GM23338 (cell line): ENCODE results near the gene SLC1A3. TPM values are rescaled to one million over a fixed set of nuclear protein-coding genes. Genes with fewer than 3 reads are reported as not detected.

Experiments used
- CREB1 ChIP-seq: fragments of 250-450 bp; sonication (Bioruptor Pico); IDR thresholded peaks from 2 replicates; pipeline ENCODE4 v1.5.0; 2020; ENCODE audit warnings: low read depth, mild to moderate bottlenecking, moderate library complexity
- EZH2phosphoT487 ChIP-seq: fragments of 200-600 bp; sonication (generic); IDR thresholded peaks from one replicate; pipeline ENCODE4 v1.8.1; 2018; ENCODE audit warnings: antibody characterized with exemption; ENCODE audit not compliant: unreplicated experiment
- JUNB ChIP-seq: IDR thresholded peaks from one replicate; pipeline ENCODE4 v1.6.1; 2016; ENCODE audit warnings: antibody characterized with exemption; ENCODE audit not compliant: unreplicated experiment
- NANOG ChIP-seq: IDR thresholded peaks from 2 replicates; pipeline ENCODE4 v1.6.1; 2016; ENCODE audit warnings: antibody characterized with exemption, borderline replicate concordance
- POLR2AphosphoS5 ChIP-seq: IDR thresholded peaks from 2 replicates; pipeline ENCODE4 v1.6.1; 2016; ENCODE audit warnings: antibody characterized with exemption, low read depth
- STAT1 ChIP-seq: IDR thresholded peaks from one replicate; pipeline ENCODE4 v1.6.1; 2016; ENCODE audit warnings: antibody characterized with exemption; ENCODE audit not compliant: unreplicated experiment
- ZNF114 ChIP-seq: fragments of 250-450 bp; sonication (Bioruptor Pico); IDR thresholded peaks from 2 replicates; pipeline ENCODE4 v1.5.0; 2020; ENCODE audit warnings: mild to moderate bottlenecking, moderate library complexity
- ZNF331 ChIP-seq: fragments of 250-450 bp; sonication (Bioruptor Pico); IDR thresholded peaks from 2 replicates; pipeline ENCODE4 v1.5.0; 2020; ENCODE audit warnings: low read depth, mild to moderate bottlenecking, moderate library complexity
- polyA plus RNA-seq: library from polyadenylated mRNA; unstranded; fragments of >200 nt; fragmentation: Nextera tagmentation; extraction: Ambion mirVana; gene quantifications from 2 replicates; pipeline ENCODE4 v1.2.1, GENCODE V29; 2016
- total RNA-seq: library from RNA; depleted of rRNA; stranded (reverse); fragments of >200 nt; shearing (Covaris generic); gene quantifications from 2 replicates; pipeline ENCODE4 v1.2.3, GENCODE V29; 2014
- TF ChIP-seq, protein P1 (sequence below): fragments of 250-450 bp; sonication (Bioruptor Pico); IDR thresholded peaks from 2 replicates; pipeline ENCODE4 v1.5.0; 2020; ENCODE audit warnings: mild to moderate bottlenecking, moderate library complexity
- TF ChIP-seq, protein P2 (sequence below): IDR thresholded peaks from 2 replicates; pipeline ENCODE4 v1.6.1; 2016; ENCODE audit warnings: antibody characterized with exemption
- TF ChIP-seq, protein P3 (sequence below), 2 experiments: fragments of 200-600 bp in 1 of 2; sonication (generic) in 1 of 2; conservative IDR thresholded peaks; 2 replicates each; pipeline versions ENCODE4 v1.5.1 to v1.6.1; 2016 to 2017; ENCODE audit warnings: antibody characterized with exemption in 2 of 2, low read depth in 2 of 2, mild to moderate bottlenecking in 2 of 2, moderate library complexity in 1 of 2

The SLC1A3 gene
- total and polyA plus RNA-seq, 2 experiments from 2014 or later = 29.0 to 40.7 TPM

DNA sequence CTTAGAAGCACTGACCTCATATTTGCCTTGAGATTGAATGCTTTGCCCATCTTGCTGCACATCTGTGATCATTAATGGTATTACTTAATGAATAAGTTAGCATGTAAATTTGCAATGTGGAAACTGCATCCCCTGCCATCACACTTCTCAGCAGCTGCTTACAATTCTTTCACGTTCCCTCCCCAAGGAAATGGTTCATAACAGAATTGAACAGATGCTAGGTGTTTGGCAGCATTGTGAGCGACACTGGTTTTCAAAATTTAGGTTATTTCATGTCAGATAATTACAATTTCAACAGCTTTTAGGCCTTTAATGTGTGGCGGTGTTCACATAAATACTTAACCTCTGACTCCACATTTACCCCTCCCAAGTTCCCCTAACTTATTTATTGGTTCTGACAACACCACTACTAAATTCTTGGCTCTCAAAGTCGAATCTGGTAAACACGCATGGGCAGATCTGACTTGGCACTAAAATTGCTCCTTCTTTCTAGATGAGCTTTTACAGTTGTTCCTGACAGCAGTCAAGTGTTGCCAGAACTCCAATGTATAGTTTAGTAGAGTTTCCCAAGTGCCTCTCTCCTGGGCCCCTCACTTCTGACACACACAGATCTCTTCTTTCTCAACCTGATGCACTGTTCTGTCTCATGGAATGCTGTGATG, 46.8 kb downstream of the SLC1A3 start (continued):
- TF ChIP-seq, protein P1, sequence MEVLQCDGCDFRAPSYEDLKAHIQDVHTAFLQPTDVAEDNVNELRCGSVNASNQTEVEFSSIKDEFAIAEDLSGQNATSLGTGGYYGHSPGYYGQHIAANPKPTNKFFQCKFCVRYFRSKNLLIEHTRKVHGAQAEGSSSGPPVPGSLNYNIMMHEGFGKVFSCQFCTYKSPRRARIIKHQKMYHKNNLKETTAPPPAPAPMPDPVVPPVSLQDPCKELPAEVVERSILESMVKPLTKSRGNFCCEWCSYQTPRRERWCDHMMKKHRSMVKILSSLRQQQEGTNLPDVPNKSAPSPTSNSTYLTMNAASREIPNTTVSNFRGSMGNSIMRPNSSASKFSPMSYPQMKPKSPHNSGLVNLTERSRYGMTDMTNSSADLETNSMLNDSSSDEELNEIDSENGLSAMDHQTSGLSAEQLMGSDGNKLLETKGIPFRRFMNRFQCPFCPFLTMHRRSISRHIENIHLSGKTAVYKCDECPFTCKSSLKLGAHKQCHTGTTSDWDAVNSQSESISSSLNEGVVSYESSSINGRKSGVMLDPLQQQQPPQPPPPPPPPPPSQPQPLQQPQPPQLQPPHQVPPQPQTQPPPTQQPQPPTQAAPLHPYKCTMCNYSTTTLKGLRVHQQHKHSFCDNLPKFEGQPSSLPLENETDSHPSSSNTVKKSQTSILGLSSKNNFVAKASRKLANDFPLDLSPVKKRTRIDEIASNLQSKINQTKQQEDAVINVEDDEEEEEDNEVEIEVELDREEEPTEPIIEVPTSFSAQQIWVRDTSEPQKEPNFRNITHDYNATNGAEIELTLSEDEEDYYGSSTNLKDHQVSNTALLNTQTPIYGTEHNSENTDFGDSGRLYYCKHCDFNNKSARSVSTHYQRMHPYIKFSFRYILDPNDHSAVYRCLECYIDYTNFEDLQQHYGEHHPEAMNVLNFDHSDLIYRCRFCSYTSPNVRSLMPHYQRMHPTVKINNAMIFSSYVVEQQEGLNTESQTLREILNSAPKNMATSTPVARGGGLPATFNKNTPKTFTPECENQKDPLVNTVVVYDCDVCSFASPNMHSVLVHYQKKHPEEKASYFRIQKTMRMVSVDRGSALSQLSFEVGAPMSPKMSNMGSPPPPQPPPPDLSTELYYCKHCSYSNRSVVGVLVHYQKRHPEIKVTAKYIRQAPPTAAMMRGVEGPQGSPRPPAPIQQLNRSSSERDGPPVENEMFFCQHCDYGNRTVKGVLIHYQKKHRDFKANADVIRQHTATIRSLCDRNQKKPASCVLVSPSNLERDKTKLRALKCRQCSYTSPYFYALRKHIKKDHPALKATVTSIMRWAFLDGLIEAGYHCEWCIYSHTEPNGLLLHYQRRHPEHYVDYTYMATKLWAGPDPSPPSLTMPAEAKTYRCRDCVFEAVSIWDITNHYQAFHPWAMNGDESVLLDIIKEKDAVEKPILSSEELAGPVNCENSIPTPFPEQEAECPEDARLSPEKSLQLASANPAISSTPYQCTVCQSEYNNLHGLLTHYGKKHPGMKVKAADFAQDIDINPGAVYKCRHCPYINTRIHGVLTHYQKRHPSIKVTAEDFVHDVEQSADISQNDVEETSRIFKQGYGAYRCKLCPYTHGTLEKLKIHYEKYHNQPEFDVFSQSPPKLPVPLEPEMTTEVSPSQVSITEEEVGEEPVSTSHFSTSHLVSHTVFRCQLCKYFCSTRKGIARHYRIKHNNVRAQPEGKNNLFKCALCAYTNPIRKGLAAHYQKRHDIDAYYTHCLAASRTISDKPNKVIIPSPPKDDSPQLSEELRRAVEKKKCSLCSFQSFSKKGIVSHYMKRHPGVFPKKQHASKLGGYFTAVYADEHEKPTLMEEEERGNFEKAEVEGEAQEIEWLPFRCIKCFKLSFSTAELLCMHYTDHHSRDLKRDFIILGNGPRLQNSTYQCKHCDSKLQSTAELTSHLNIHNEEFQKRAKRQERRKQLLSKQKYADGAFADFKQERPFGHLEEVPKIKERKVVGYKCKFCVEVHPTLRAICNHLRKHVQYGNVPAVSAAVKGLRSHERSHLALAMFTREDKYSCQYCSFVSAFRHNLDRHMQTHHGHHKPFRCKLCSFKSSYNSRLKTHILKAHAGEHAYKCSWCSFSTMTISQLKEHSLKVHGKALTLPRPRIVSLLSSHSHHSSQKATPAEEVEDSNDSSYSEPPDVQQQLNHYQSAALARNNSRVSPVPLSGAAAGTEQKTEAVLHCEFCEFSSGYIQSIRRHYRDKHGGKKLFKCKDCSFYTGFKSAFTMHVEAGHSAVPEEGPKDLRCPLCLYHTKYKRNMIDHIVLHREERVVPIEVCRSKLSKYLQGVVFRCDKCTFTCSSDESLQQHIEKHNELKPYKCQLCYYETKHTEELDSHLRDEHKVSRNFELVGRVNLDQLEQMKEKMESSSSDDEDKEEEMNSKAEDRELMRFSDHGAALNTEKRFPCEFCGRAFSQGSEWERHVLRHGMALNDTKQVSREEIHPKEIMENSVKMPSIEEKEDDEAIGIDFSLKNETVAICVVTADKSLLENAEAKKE (CRISPR knock-in tag) = no peak
- no peak for TF ChIP-seq NANOG
- no peak for TF ChIP-seq CREB1 (CRISPR knock-in tag)
- TF ChIP-seq EZH2phosphoT487 = no peak
- TF ChIP-seq JUNB = no peak
- no peak for TF ChIP-seq STAT1
- TF ChIP-seq POLR2AphosphoS5 = no peak
- TF ChIP-seq ZNF331 (CRISPR knock-in tag) = no peak
- TF ChIP-seq, protein P2, sequence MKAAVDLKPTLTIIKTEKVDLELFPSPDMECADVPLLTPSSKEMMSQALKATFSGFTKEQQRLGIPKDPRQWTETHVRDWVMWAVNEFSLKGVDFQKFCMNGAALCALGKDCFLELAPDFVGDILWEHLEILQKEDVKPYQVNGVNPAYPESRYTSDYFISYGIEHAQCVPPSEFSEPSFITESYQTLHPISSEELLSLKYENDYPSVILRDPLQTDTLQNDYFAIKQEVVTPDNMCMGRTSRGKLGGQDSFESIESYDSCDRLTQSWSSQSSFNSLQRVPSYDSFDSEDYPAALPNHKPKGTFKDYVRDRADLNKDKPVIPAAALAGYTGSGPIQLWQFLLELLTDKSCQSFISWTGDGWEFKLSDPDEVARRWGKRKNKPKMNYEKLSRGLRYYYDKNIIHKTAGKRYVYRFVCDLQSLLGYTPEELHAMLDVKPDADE = no peak
- no peak for TF ChIP-seq ZNF114 (CRISPR knock-in tag)
- TF ChIP-seq, protein P3, sequence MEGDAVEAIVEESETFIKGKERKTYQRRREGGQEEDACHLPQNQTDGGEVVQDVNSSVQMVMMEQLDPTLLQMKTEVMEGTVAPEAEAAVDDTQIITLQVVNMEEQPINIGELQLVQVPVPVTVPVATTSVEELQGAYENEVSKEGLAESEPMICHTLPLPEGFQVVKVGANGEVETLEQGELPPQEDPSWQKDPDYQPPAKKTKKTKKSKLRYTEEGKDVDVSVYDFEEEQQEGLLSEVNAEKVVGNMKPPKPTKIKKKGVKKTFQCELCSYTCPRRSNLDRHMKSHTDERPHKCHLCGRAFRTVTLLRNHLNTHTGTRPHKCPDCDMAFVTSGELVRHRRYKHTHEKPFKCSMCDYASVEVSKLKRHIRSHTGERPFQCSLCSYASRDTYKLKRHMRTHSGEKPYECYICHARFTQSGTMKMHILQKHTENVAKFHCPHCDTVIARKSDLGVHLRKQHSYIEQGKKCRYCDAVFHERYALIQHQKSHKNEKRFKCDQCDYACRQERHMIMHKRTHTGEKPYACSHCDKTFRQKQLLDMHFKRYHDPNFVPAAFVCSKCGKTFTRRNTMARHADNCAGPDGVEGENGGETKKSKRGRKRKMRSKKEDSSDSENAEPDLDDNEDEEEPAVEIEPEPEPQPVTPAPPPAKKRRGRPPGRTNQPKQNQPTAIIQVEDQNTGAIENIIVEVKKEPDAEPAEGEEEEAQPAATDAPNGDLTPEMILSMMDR (conservative IDR thresholded peaks at IDR 0.05; ENCODE audit: low read depth in 2 of 2) = no peak
